SK-N-SH treated with all-trans-retinoic acid at 6 μM for 48 hours (cell line): Measurements from ENCODE around the gene ZPR1.

Experiments
- ARNTL ChIP-seq: fragments of 450-650 bp; formaldehyde crosslinking; IDR thresholded peaks from 2 replicates; pipeline ENCODE4 v1.5.0; 2020; ENCODE audit warnings: low read depth, mild to moderate bottlenecking, moderate library complexity, borderline replicate concordance
- BACH2 ChIP-seq: fragments of 250-450 bp; sonication (Bioruptor Pico); IDR thresholded peaks from 2 replicates; pipeline ENCODE4 v1.9.0; 2021; ENCODE audit warnings: mild to moderate bottlenecking, borderline replicate concordance
- CREB5 ChIP-seq: fragments of 250-450 bp; sonication (Bioruptor Pico); IDR thresholded peaks from 2 replicates; pipeline ENCODE4 v1.5.1; 2020; ENCODE audit warnings: low read depth, mild to moderate bottlenecking, moderate library complexity
- CSDC2 ChIP-seq: fragments of 250-450 bp; sonication (Bioruptor Pico); IDR thresholded peaks from 2 replicates; pipeline ENCODE4 v1.5.0; 2020; ENCODE audit warnings: mild to moderate bottlenecking, moderate library complexity
- GLIS3 ChIP-seq: fragments of 250-450 bp; sonication (Bioruptor Pico); IDR thresholded peaks from 2 replicates; pipeline ENCODE4 v1.5.0; 2020; ENCODE audit warnings: mild to moderate bottlenecking, moderate library complexity
- OSR1 ChIP-seq: fragments of 250-450 bp; sonication (Bioruptor Pico); IDR thresholded peaks from 2 replicates; pipeline ENCODE4 v1.8.0; 2022; ENCODE audit warnings: moderate library complexity, mild to moderate bottlenecking, inconsistent platforms
- PATZ1 ChIP-seq: fragments of 250-450 bp; sonication (Bioruptor Pico); IDR thresholded peaks from 2 replicates; pipeline ENCODE4 v1.8.0; 2020; ENCODE audit warnings: mild to moderate bottlenecking, moderate library complexity, borderline replicate concordance
- RARB ChIP-seq: fragments of 250-450 bp; sonication (Bioruptor Pico); IDR thresholded peaks from 2 replicates; pipeline ENCODE4 v1.8.0; 2021; ENCODE audit warnings: mild to moderate bottlenecking, moderate library complexity
- ZFP3 ChIP-seq: fragments of 250-450 bp; sonication (Bioruptor Pico); IDR thresholded peaks from 2 replicates; pipeline ENCODE4 v1.5.0; 2020; ENCODE audit warnings: mild to moderate bottlenecking, moderate library complexity
- ZFP30 ChIP-seq: fragments of 450-650 bp; formaldehyde crosslinking; IDR thresholded peaks from 2 replicates; pipeline ENCODE4 v1.5.0; 2022; ENCODE audit warnings: mild to moderate bottlenecking, moderate library complexity
- ZNF8 ChIP-seq: fragments of 450-650 bp; formaldehyde crosslinking; IDR thresholded peaks from 2 replicates; pipeline ENCODE4 v1.5.0; 2020; ENCODE audit warnings: mild to moderate bottlenecking, moderate library complexity

GRCh38 chr11:116738975-116739374 is 48.8 kb downstream of the ZPR1 start:
- TF ChIP-seq PATZ1 (CRISPR knock-in tag), result no peak
- TF ChIP-seq ZNF8 (CRISPR knock-in tag), result no peak
- TF ChIP-seq CREB5 (CRISPR knock-in tag), result no peak
- TF ChIP-seq RARB (CRISPR knock-in tag), result no peak
- TF ChIP-seq GLIS3 (CRISPR knock-in tag), result no peak
- no peak for TF ChIP-seq ZFP30 (CRISPR knock-in tag)
- TF ChIP-seq ARNTL (CRISPR knock-in tag), result no peak
- TF ChIP-seq BACH2, result no peak
- TF ChIP-seq ZFP3 (CRISPR knock-in tag), result no peak
- TF ChIP-seq CSDC2 (CRISPR knock-in tag), result no peak
- TF ChIP-seq OSR1 (CRISPR knock-in tag), result no peak
